Smooth muscle cell (in vitro differentiated cells): ENCODE results near the gene HRH2. TPM values are rescaled to one million over a fixed set of nuclear protein-coding genes. Genes with fewer than 3 reads are reported as not detected.

ENCODE experiments used
- DNase-seq: peaks from one replicate; lab custom pipeline; 2025; ENCODE audit not compliant: unreplicated experiment; lab: John Stamatoyannopoulos, UW
- H2AFZ ChIP-seq: fragments of 200-600 bp; sonication (generic); 2 replicates; pipeline ENCODE4 v1.6.0; 2016; ENCODE audit warnings: antibody characterized with exemption, low read depth, mild to moderate bottlenecking
- H3F3A ChIP-seq: fragments of 200-600 bp; sonication (generic); 2 replicates; pipeline ENCODE4 v1.6.0; 2017; ENCODE audit warnings: antibody characterized with exemption, low read depth
- H3K27ac ChIP-seq: fragments of 200-600 bp; sonication (generic); 2 replicates; pipeline ENCODE4 v1.5.1; 2016; ENCODE audit warnings: low read depth, mild to moderate bottlenecking
- H3K27me3 ChIP-seq: fragments of 200-600 bp; sonication (generic); 2 replicates; pipeline ENCODE4 v1.6.1; 2016; ENCODE audit warnings: low read depth, mild to moderate bottlenecking
- H3K36me3 ChIP-seq: fragments of 200-600 bp; sonication (generic); 2 replicates; pipeline ENCODE4 v1.5.1; 2016; ENCODE audit warnings: low read depth
- H3K4me1 ChIP-seq: fragments of 200-600 bp; sonication (generic); 2 replicates; pipeline ENCODE4 v1.5.1; 2016; ENCODE audit warnings: low read depth
- H3K4me2 ChIP-seq: fragments of 200-600 bp; sonication (generic); 2 replicates; pipeline ENCODE4 v1.6.0; 2016; ENCODE audit warnings: mild to moderate bottlenecking
- H3K4me3 ChIP-seq: fragments of 200-600 bp; sonication (generic); 2 replicates; pipeline ENCODE4 v1.5.1; 2016; ENCODE audit warnings: mild to moderate bottlenecking
- H3K79me2 ChIP-seq: fragments of 200-600 bp; sonication (generic); 2 replicates; pipeline ENCODE4 v1.6.0; 2016; ENCODE audit warnings: low read depth, mild to moderate bottlenecking
- H3K9ac ChIP-seq: fragments of 200-600 bp; sonication (generic); 2 replicates; pipeline ENCODE4 v1.6.0; 2016; ENCODE audit warnings: low read depth
- H3K9me3 ChIP-seq: fragments of 200-600 bp; sonication (generic); replicated peaks from 2 replicates; pipeline ENCODE4 v1.5.1; 2016; ENCODE audit warnings: low read depth
- H4K20me1 ChIP-seq: fragments of 200-600 bp; sonication (generic); 2 replicates; pipeline ENCODE4 v1.6.0; 2016; ENCODE audit warnings: low read depth
- WGBS: methylation state at CpG from one replicate; pipeline ENCODE4 v1.1.7; 2016; ENCODE audit warnings: low lambda C conversion rate; 5-methylcytosine and 5-hydroxymethylcytosine counted together
- polyA plus RNA-seq: library from polyadenylated mRNA; unstranded; fragments of >200 nt; fragmentation: Nextera tagmentation; extraction: Ambion mirVana; gene quantifications from 2 replicates; pipeline ENCODE4 v1.2.1, GENCODE V29; 2016
- total RNA-seq: library from RNA; depleted of rRNA; stranded (reverse); fragments of >200 nt; gene quantifications from 2 replicates; pipeline ENCODE4 v1.2.3, GENCODE V29; 2014
- TF ChIP-seq, protein P1 (sequence below): fragments of 200-600 bp; sonication (generic); IDR thresholded peaks from 2 replicates; pipeline ENCODE4 v1.5.1; 2017; ENCODE audit warnings: borderline replicate concordance, mild to moderate bottlenecking, antibody characterized with exemption; ENCODE audit not compliant: insufficient read depth, poor library complexity, severe bottlenecking

The HRH2 gene
- total and polyA plus RNA-seq, 2 experiments from 2014 or later, result 0.57 to 0.63 TPM

DNA sequence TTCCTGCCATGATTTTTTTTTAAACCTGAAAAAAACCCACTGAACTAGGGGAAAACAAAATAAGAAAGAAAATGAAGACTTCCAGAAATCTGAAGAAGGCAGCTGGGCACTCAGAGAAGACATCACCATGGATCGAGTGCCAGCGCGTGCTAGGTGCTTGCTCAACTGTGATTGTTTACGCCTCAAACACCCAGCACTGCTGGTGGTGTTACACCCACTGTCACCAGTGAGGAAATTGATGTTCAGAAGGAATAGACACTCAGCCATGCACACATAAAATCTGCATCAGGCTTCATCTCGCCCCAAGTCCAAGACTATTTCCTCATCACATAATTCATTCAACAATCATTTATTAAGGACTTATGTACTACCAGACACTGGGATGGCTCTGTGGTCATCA lies 82.1 kb downstream of the HRH2 start:
- TF ChIP-seq, protein P1, sequence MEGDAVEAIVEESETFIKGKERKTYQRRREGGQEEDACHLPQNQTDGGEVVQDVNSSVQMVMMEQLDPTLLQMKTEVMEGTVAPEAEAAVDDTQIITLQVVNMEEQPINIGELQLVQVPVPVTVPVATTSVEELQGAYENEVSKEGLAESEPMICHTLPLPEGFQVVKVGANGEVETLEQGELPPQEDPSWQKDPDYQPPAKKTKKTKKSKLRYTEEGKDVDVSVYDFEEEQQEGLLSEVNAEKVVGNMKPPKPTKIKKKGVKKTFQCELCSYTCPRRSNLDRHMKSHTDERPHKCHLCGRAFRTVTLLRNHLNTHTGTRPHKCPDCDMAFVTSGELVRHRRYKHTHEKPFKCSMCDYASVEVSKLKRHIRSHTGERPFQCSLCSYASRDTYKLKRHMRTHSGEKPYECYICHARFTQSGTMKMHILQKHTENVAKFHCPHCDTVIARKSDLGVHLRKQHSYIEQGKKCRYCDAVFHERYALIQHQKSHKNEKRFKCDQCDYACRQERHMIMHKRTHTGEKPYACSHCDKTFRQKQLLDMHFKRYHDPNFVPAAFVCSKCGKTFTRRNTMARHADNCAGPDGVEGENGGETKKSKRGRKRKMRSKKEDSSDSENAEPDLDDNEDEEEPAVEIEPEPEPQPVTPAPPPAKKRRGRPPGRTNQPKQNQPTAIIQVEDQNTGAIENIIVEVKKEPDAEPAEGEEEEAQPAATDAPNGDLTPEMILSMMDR, result no peak
- no peak overlapping the region for H3K9ac ChIP-seq
- peaks cover 22% of the 10 kb centered on the region for H3K27me3 ChIP-seq
- no peak overlapping the region for H3K27ac ChIP-seq
- WGBS, result 93% methylated on average over 5 of the region's 5 CpGs
- no peaks in the 10 kb centered on the region for H3K36me3 ChIP-seq
- H3K9me3 ChIP-seq, result no peaks in the 10 kb centered on the region
- no peak overlapping the region for H2AFZ ChIP-seq
- no peak for DNase-seq
- no peak overlapping the region for H3K4me3 ChIP-seq
- H3K79me2 ChIP-seq, result no peaks in the 10 kb centered on the region
- H3K4me2 ChIP-seq, result no peak overlapping the region
- no peaks in the 10 kb centered on the region for H3K4me1 ChIP-seq
- H3F3A ChIP-seq, result no peaks in the 10 kb centered on the region
- H4K20me1 ChIP-seq, result no peaks in the 10 kb centered on the region

DNA sequence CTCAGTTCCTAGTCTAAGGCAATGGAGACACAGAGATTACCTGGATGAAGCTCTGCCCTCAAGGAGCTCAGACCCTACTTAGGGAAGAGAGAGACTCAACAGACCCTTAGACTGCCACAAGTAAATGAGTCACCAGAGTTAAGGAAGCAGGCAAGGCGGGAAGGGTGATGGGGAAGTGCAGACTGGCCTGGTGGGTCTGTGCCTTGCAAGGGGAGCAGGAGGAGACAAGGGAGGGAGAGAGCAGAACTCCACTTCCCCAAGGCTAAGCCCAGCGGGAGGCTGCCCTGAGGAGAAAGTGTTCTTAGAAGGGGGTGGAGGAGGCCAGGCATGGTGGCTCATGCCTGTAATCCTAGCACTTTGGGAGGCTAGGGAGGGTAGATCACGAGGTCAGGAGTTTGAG lies 83.7 kb downstream of the HRH2 start:
- Histone ChIP-seq H3F3A (no peaks in the 10 kb centered on the region), H3K9ac (no peak overlapping the region), H3K79me2 (no peaks in the 10 kb centered on the region), H3K4me2 (no peak overlapping the region), H4K20me1 (no peaks in the 10 kb centered on the region), H3K27me3 (peaks cover 22% of the 10 kb centered on the region), H2AFZ (no peak overlapping the region), H3K36me3 (no peaks in the 10 kb centered on the region), H3K4me3 (no peak overlapping the region), H3K9me3 (no peaks in the 10 kb centered on the region), H3K4me1 (no peaks in the 10 kb centered on the region), H3K27ac (no peak overlapping the region)
- DNase-seq, result no peak
- TF ChIP-seq, protein P1, result no peak
- WGBS, result 50% methylated on average over 3 of the region's 3 CpGs

DNA sequence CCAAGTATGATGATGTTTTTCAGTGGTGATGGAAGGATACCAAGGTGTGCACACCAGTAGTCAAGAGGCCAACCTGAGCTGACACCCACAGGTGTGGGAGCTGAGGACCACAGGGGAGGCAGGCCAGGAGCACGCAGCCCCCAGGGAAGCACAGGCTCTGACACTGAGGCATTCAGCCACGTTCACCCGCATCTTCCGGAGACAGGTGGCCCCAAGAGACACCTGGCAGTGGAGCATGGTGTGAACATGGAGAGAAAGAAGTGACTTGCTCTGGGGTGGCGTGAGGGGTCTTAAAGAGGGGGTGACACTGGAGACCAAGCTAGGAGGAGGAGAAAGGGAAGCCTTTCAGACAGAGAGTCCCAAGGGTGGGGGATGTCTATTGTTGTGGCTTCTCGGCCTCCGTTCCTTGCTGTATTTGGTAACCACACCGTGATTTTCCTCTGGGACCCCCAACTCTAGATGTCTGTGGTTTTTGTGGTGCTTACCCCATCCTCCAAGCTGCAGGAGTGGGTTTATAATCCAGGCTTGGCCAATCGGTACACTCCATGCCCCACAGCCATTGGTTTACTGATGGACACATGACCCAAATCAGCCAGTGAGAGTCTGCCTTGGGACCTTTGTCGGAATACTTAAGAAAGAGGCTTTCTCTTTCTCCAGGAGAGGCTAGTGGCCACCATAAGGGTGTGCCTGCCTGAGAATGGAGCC lies 84.6 kb downstream of the HRH2 start:
- Histone ChIP-seq H3K36me3 (no peaks in the 10 kb centered on the region), H3K9me3 (no peaks in the 10 kb centered on the region), H2AFZ (no peak overlapping the region), H3K27ac (no peak overlapping the region), H3K9ac (no peak overlapping the region), H4K20me1 (no peaks in the 10 kb centered on the region), H3K27me3 (peaks cover 22% of the 10 kb centered on the region), H3F3A (no peaks in the 10 kb centered on the region), H3K79me2 (no peaks in the 10 kb centered on the region), H3K4me1 (no peaks in the 10 kb centered on the region), H3K4me3 (no peak overlapping the region), H3K4me2 (no peak overlapping the region)
- 76% methylated on average over 10 of the region's 10 CpGs for whole genome bisulfite sequencing
- TF ChIP-seq, protein P1, result no peak
- DNase-seq, result no peak

DNA sequence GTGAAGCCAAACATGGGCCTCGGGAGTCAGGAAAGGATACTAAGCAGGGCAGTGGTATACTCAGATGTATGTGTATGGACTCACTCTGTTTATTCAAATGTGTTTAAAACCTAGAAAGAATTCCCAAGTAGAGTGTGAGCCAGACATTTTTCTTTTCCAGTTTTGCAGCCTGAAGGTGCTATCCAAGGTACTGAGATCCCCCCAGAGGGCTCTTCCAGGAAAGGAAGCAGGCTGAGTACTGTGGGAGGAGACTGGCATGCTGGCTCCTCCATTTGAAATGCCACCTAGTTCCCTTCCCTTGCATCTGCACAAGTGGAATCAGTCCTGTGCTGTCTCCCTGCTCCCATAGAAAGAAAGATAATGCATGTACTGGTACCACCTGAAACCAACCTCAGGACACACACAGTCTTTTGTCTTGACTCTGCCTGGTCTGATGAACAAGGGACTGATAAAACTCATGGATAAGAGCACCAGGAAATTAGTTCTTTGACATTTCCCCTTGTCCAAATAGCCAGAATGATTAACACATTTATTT lies 85.9 kb downstream of the HRH2 start:
- H4K20me1 ChIP-seq, result no peaks in the 10 kb centered on the region
- H3K4me3 ChIP-seq, result no peak overlapping the region
- H3K9ac ChIP-seq, result no peak overlapping the region
- H3K4me1 ChIP-seq, result no peaks in the 10 kb centered on the region
- DNase-seq, result no peak
- WGBS, result 69% methylated on average over 1 of the region's 1 CpG
- no peaks in the 10 kb centered on the region for H3K79me2 ChIP-seq
- H3K27me3 ChIP-seq, result peaks cover 18% of the 10 kb centered on the region
- no peak overlapping the region for H3K4me2 ChIP-seq
- TF ChIP-seq, protein P1, result no peak
- no peaks in the 10 kb centered on the region for H3F3A ChIP-seq
- no peaks in the 10 kb centered on the region for H3K9me3 ChIP-seq
- no peaks in the 10 kb centered on the region for H3K36me3 ChIP-seq
- no peak overlapping the region for H3K27ac ChIP-seq
- H2AFZ ChIP-seq, result no peak overlapping the region
